Measurements from ENCODE around the gene NHSL1.

DNA sequence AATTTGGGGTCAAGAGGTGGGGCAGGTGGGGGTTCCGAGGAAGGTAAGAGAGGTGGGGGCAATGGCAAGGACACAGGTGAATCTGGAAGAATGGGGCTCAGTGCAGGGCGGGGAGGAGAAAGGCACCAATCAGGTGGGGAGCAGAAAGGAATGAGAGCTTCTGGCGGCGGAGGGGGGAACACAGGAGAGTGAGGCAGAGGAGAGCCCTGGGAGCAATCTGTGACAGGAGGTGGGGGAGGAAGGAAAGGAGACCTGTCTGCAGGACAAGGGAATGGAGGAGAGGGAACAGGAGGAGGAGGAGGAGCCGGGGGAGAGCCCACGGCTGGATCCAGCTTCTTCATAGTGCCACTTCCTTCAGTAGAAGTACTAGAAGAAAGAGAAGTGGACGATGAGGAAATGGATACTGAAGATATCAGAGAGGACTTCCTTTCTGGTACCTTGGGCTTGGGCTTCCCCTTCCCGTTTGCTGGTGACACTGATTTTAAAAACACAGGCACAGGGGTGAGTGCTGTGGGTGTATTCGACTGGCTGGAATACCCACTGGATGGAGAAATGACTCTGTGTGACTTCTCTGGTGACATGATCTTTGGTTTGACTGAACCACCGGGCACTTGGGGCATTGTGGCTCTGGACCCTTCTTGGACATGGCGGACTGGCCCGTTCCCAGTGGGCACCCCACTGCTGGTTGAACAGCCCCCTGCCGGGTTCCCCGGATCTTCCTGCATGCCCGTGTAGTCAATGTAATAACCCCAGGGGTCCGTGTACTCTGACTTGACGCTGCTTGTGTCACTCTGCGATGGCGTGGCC is 67.8 kb downstream of the NHSL1 start:
- TF ChIP-seq, protein P1, sequence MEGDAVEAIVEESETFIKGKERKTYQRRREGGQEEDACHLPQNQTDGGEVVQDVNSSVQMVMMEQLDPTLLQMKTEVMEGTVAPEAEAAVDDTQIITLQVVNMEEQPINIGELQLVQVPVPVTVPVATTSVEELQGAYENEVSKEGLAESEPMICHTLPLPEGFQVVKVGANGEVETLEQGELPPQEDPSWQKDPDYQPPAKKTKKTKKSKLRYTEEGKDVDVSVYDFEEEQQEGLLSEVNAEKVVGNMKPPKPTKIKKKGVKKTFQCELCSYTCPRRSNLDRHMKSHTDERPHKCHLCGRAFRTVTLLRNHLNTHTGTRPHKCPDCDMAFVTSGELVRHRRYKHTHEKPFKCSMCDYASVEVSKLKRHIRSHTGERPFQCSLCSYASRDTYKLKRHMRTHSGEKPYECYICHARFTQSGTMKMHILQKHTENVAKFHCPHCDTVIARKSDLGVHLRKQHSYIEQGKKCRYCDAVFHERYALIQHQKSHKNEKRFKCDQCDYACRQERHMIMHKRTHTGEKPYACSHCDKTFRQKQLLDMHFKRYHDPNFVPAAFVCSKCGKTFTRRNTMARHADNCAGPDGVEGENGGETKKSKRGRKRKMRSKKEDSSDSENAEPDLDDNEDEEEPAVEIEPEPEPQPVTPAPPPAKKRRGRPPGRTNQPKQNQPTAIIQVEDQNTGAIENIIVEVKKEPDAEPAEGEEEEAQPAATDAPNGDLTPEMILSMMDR (IDR thresholded peaks at IDR 0.05; ENCODE audit: low read length), result no peak
- no peak for TF ChIP-seq EZH2 (IDR thresholded peaks at IDR 0.05; ENCODE audit: borderline replicate concordance, low read length)
